Naive thymus-derived CD8-positive, alpha-beta T cell (primary cell): ENCODE data around the gene PET100. TPM values are rescaled to one million over a fixed set of nuclear protein-coding genes. Genes with fewer than 3 reads are reported as not detected.
A peak's percentile ranks its signal among the peaks of the same experiment; 100 is the strongest.
"Not testable (repeated sequence)": the region's sequence is repeated elsewhere in the genome, so short reads cannot be mapped to it uniquely, and the experiment has no call there.

Source experiments
- ATAC-seq, 2 donors: fragments of 150-1000 bp; cut with Tn5 transposase in 1 of 2; sonication (Bioruptor Pico), chemical (Tn5 transposase) in 1 of 2; 1 replicate in 1 of 2; 2 replicates in 1 of 2; pipeline ENCODE4 v1.10.0; 2021; ENCODE audit warnings: mild to moderate bottlenecking in 2 of 2, moderate library complexity in 2 of 2
- POLR2A ChIA-PET: fragments of 350-600 bp; sonication (Branson Sonifier 250); formaldehyde crosslinking; loops from one replicate; lab custom pipeline; 2021; ENCODE audit warnings: antibody characterized with exemption; lab: Charles Lee
- DNase-seq, 10 donors: peaks; one replicate each; pipeline versions ENCODE4 v3.0.0 to v3.0.0-alpha.2; 2020 to 2022
- H3K27ac Mint-ChIP-seq, 10 donors: one replicate each; pipeline ENCODE4 v1.8.0; 2020 to 2022; ENCODE audit warnings: mild to moderate bottlenecking in 10 of 10, mixed read lengths in 10 of 10, moderate library complexity in 4 of 10, inconsistent platforms in 1 of 10
- H3K27me3 Mint-ChIP-seq, 5 donors: one replicate each; pipeline ENCODE4 v1.8.0; 2021 to 2022; ENCODE audit warnings: mixed read lengths in 5 of 5
- H3K36me3 Mint-ChIP-seq, 3 donors: one replicate each; pipeline ENCODE4 v1.8.0; 2020 to 2022; ENCODE audit warnings: mixed read lengths in 3 of 3, mild to moderate bottlenecking in 2 of 3, inconsistent platforms in 1 of 3
- H3K4me1 Mint-ChIP-seq, 4 donors: one replicate each; pipeline ENCODE4 v1.8.0; 2021 to 2022; ENCODE audit warnings: mixed read lengths in 4 of 4
- H3K4me3 Mint-ChIP-seq, 10 donors: one replicate each; pipeline ENCODE4 v1.8.0; 2020 to 2022; ENCODE audit warnings: mild to moderate bottlenecking in 10 of 10, mixed read lengths in 10 of 10, moderate library complexity in 6 of 10, inconsistent platforms in 1 of 10
- H3K9me3 Mint-ChIP-seq, 9 donors: one replicate each; pipeline ENCODE4 v1.8.0; 2020 to 2022; ENCODE audit warnings: mixed read lengths in 9 of 9, mild to moderate bottlenecking in 3 of 9, inconsistent platforms in 1 of 9, moderate library complexity in 1 of 9
- polyA plus RNA-seq, 3 donors: library from polyadenylated mRNA; unstranded; fragments of 300-500 nt; fragmentation: Illumina TruSeq; gene quantifications; one replicate each; pipeline ENCODE4 v1.2.3, GENCODE V29; 2021
- total RNA-seq, 8 experiments: library from RNA in 2 of 8; stranded (reverse) in 2 of 8; gene quantifications; one replicate each; pipeline ENCODE4 v1.2.3 and lab custom pipeline; 2021 to 2026

PET100 gene
- total and polyA plus RNA-seq, 5 experiments from 2014 or later: 124 to 299 (median 190) TPM

GRCh38 chr19:7640803-7641202 is 11.2 kb downstream of the PET100 start:
- ATAC-seq: no peak
- Mint-ChIP-seq H3K36me3 (peaks cover 0 to 17% (median 0%) of the 10 kb centered on the region in 3 donors), H3K4me3 (no peak overlapping the region), H3K27ac (no peak overlapping the region), H3K4me1 (peaks cover 14 to 40% (median 30%) of the 10 kb centered on the region in 4 donors), H3K27me3 (no peaks in the 10 kb centered on the region), H3K9me3 (no peaks in the 10 kb centered on the region)
- POLR2A ChIA-PET: interaction anchor here (1.9 kb wide), 1 partner anchor 11 kb away, joined by 8 read pairs; the partner anchor contains the start of genes PET100 and XAB2
- no peak for DNase-seq

GRCh38 chr19:7641290-7642276 is 12.0 kb downstream of the PET100 start:
- POLR2A ChIA-PET: interaction anchor here (1.9 kb wide), 1 partner anchor 12 kb away, joined by 8 read pairs; the partner anchor contains the start of genes PET100 and XAB2
- H3K4me3 Mint-ChIP-seq: no peak overlapping the region
- no peak for DNase-seq
- peak overlapping the region in 1 of 10 donors; percentile 59 for H3K27ac Mint-ChIP-seq
- H3K27me3 Mint-ChIP-seq: no peaks in the 10 kb centered on the region
- no peak for ATAC-seq
- peaks cover 0 to 20% (median 0%) of the 10 kb centered on the region in 3 donors for H3K36me3 Mint-ChIP-seq
- H3K9me3 Mint-ChIP-seq: no peaks in the 10 kb centered on the region
- H3K4me1 Mint-ChIP-seq: peaks cover 15 to 32% (median 26%) of the 10 kb centered on the region in 4 donors

- no peak overlapping the region for H3K27ac Mint-ChIP-seq
- H3K36me3 Mint-ChIP-seq: peaks cover 0 to 20% (median 0%) of the 10 kb centered on the region in 3 donors
- no peak overlapping the region for H3K4me3 Mint-ChIP-seq
- H3K4me1 Mint-ChIP-seq: peaks cover 14 to 29% (median 21%) of the 10 kb centered on the region in 4 donors
- no peaks in the 10 kb centered on the region for H3K9me3 Mint-ChIP-seq
- no peaks in the 10 kb centered on the region for H3K27me3 Mint-ChIP-seq
- no peak for ATAC-seq
- POLR2A ChIA-PET: interaction anchor here (1.9 kb wide), 1 partner anchor 13 kb away, joined by 8 read pairs; the partner anchor contains the start of genes PET100 and XAB2
- no peak for DNase-seq
These were observed 12.9 kb downstream of the PET100 start for GRCh38 chr19:7642295-7643030.

DNA sequence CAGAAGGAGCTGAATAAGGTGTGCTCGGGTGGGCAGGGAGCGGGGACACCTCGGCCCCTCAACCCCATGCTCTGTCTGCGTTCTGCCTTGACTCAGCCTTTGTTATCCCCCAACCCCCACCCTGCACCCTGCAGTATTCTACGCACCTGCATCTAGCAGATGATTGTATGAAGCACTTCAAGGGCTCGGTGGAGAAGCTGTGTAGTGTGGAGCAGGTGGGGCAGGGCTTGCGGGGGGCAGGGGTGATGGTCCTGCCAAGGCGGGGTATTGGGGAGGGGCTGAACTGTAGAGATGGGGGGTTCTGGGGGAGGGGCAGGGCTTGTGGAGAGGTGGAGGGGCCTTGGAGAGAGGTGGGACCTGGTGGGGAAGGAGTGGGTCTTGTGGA is 13.4 kb downstream of the PET100 start:
- Mint-ChIP-seq H3K9me3 (no peaks in the 10 kb centered on the region), H3K36me3 (peaks cover 0 to 24% (median 0%) of the 10 kb centered on the region in 3 donors), H3K4me1 (peaks cover 14 to 24% (median 19%) of the 10 kb centered on the region in 4 donors), H3K27ac (peak overlapping the region in 1 of 10 donors; percentile 11), H3K27me3 (no peaks in the 10 kb centered on the region), H3K4me3 (no peak overlapping the region)
- DNase-seq: no peak
- no peak for ATAC-seq
- POLR2A ChIA-PET: no interaction called here

DNA sequence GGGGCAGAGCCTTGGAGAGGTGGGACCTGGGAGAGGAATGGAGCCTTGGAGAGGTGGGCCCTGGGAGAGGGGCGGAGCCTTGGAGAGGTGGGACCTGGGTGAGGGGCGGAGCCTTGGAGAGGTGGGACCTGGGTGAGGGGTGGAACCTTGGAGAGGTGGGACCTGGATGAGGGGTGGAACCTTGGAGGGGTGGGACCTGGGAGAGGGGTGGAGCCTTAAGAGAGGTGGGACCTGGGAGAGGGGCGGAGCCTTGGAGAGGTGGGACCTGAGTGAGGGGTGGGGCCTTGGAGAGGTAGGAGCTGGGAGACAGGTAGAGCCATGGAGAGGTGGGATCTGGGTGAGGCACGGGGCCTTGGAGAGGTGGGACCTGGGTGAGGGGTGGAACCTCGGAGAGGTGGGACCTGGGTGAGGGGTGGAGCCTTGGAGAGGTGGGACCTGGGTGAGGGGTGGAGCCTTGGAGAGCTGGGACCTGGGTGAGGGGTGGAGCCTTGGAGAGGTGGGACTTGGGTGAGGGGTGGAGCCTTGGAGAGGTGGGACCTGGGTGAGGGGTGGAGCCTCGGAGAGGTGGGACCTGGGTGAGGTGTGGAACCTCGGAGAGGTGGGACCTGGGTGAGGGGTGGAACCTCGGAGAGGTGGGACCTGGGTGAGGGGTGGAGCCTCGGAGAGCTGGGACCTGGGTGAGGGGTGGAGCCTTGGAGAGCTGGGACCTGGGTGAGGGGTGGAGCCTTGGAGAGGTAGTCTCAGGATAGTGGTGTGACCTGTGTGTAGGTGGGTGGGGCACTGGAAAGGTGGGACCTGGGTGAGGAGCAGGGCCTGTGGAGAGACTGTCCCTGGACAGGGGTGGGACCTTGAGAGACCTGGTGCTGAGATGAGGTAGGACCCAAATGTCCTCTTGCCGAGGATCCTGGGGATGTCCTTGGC is 14.3 kb downstream of the PET100 start:
- H3K4me3 Mint-ChIP-seq, ATAC-seq, H3K9me3 Mint-ChIP-seq, H3K27me3 Mint-ChIP-seq: not testable (repeated sequence)
- Mint-ChIP-seq H3K27ac (peak overlapping the region in 1 of 10 donors; percentile 60), H3K36me3 (peaks cover 0 to 24% (median 0%) of the 10 kb centered on the region in 3 donors), H3K4me1 (peaks cover 13 to 15% (median 15%) of the 10 kb centered on the region in 4 donors)
- POLR2A ChIA-PET: interaction anchor here (0.7 to 1.3 kb wide), 2 partner anchors 12 to 14 kb away, joined by 3 to 4 read pairs; no protein-coding TSS in a partner anchor
- DNase-seq: peak in 1 of 10 donors; percentile 14

GRCh38 chr19:7644550-7644877 is 14.9 kb downstream of the PET100 start:
- Mint-ChIP-seq H3K27me3 (no peaks in the 10 kb centered on the region), H3K4me3 (no peak overlapping the region), H3K9me3 (no peaks in the 10 kb centered on the region), H3K36me3 (peaks cover 0 to 24% (median 0%) of the 10 kb centered on the region in 3 donors), H3K4me1 (peaks cover 8 to 10% (median 9%) of the 10 kb centered on the region in 4 donors), H3K27ac (peak overlapping the region in 1 of 10 donors; percentile 60)
- no peak for ATAC-seq
- no peak for DNase-seq
- POLR2A ChIA-PET: interaction anchor here (0.7 to 1.3 kb wide), 2 partner anchors 12 to 13 kb away, joined by 3 to 4 read pairs; no protein-coding TSS in a partner anchor

- peaks cover 1 to 4% (median 3%) of the 10 kb centered on the region in 4 donors for H3K4me1 Mint-ChIP-seq
- ATAC-seq (no peak), DNase-seq (no peak)
- no peaks in the 10 kb centered on the region for H3K9me3 Mint-ChIP-seq
- peak overlapping the region in 1 of 10 donors; percentile 91 for H3K27ac Mint-ChIP-seq
- POLR2A ChIA-PET: interaction anchor here (1.3 kb wide), 1 partner anchor 11 kb away, joined by 3 read pairs; no protein-coding TSS in a partner anchor
- H3K27me3 Mint-ChIP-seq: no peaks in the 10 kb centered on the region
- no peak overlapping the region for H3K4me3 Mint-ChIP-seq
- H3K36me3 Mint-ChIP-seq: peaks cover 0 to 24% (median 0%) of the 10 kb centered on the region in 3 donors
These were observed 15.6 kb downstream of the PET100 start for GRCh38 chr19:7645163-7645562.

DNA sequence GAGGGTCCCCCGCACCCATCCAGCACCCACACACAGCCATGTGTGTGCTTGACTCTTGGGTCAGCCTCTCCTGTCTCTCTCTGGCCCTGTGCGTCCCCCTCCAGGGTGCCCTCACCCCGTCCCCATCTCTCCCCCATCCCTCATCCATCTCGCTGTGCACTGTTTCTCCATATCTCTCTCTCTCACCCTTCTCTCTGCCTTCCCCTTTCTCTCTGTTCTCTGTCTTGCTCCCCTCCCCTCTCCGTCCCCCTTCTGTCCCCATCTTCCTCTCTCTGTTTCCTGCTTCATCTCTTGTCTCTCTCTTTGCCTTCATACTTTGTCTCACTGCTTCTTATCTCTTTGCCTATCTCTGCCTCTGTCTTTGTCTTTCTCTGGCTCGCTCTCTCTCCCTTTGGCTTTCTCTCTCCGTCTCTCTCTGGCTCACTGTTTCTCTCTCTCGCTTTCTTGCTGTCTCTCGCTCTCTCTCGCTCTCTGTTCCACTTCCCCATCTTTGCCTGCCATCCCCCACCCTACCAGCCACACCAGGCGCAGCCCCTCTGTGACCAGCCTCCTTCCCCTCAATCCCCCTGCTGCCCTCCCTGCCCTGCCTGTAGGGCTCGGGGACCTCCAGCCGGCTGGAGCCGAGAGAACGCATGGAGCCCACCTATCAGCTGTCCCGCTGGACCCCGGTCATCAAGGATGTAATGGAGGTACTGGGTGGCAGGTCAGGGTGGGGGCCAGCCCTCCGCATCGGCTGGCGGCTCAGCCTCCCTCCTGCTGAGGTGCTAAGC is 16.2 kb downstream of the PET100 start:
- DNase-seq: no peak
- peak overlapping the region in 1 of 10 donors; percentile 91 for H3K27ac Mint-ChIP-seq

DNA sequence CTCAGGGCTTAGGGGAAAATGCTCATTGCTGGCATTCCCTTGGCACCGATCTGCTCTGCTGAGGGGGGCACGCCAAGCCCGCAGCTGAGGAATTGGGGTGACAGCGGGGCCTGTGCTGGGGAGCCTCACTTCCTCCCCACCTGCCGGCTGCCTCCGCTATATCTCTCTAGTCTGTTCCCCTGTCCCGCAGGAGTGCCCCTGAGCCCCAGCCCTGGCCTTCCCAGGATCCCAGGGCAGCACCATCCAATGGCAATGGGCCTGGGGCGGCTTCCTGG is 16.8 kb downstream of the PET100 start:
- Mint-ChIP-seq H3K4me1 (peaks cover 0 to 3% (median 0%) of the 10 kb centered on the region in 4 donors), H3K27me3 (no peaks in the 10 kb centered on the region), H3K4me3 (no peak overlapping the region), H3K36me3 (peaks cover 0 to 21% (median 0%) of the 10 kb centered on the region in 3 donors), H3K27ac (peak overlapping the region in 1 of 10 donors; percentile 11), H3K9me3 (no peaks in the 10 kb centered on the region)
- POLR2A ChIA-PET: interaction anchor here (3.2 kb wide), 1 partner anchor 8 kb away, joined by 16 read pairs; the partner anchor contains the start of gene STXBP2
- DNase-seq (no peak), ATAC-seq (no peak)

More for the DNA sequence above, 16.2 kb downstream of the PET100 start:
- Mint-ChIP-seq H3K4me1 (peaks cover 0 to 3% (median 0%) of the 10 kb centered on the region in 4 donors), H3K36me3 (peaks cover 0 to 21% (median 0%) of the 10 kb centered on the region in 3 donors), H3K9me3 (no peaks in the 10 kb centered on the region), H3K4me3 (peak overlapping the region in 2 of 10 donors; percentile 17 to 58), H3K27me3 (no peaks in the 10 kb centered on the region)
- no peak for ATAC-seq
- POLR2A ChIA-PET: no interaction called here

- H3K36me3 Mint-ChIP-seq: peaks cover 0 to 21% (median 0%) of the 10 kb centered on the region in 3 donors
- H3K4me1 Mint-ChIP-seq: peaks cover 2 to 4% (median 3%) of the 10 kb centered on the region in 4 donors
- H3K4me3 Mint-ChIP-seq: no peak overlapping the region
- POLR2A ChIA-PET: interaction anchor here (3.2 kb wide), 1 partner anchor 9 kb away, joined by 16 read pairs; the partner anchor contains the start of gene STXBP2
- no peak for DNase-seq
- H3K27ac Mint-ChIP-seq: no peak overlapping the region
- H3K27me3 Mint-ChIP-seq: peaks cover 0 to 2% (median 0%) of the 10 kb centered on the region in 5 donors
- ATAC-seq: no peak
- no peaks in the 10 kb centered on the region for H3K9me3 Mint-ChIP-seq
These were observed 17.6 kb downstream of the PET100 start for GRCh38 chr19:7647156-7647555.
